ENCODE data around the gene PCBP3.

GRCh38 chr21:45618846-45619485, 24.6 kb upstream of the PCBP3 start:
- no peak for TF ChIP-seq GATA2 (IDR thresholded peaks at IDR 0.05; ENCODE audit: low read depth, low read length)
- no peak for TF ChIP-seq GATA3 (IDR thresholded peaks at IDR 0.05; ENCODE audit: low read depth, low read length)
